Fibroblast of mammary gland (primary cell): ENCODE results near the gene ZNF391.

Experiments used
- DNase-seq: peaks from one replicate; pipeline ENCODE4 v3.0.0-alpha.2; 2010; ENCODE audit warnings: low read depth
- H3K4me3 ChIP-seq: 2 replicates; pipeline ENCODE4 v1.5.1; 2011; ENCODE audit warnings: low read depth, mild to moderate bottlenecking, low read length, moderate library complexity; ENCODE audit not compliant: control insufficient read depth
- TF ChIP-seq, protein P1 (sequence below): conservative IDR thresholded peaks from 2 replicates; pipeline ENCODE4 v1.5.1; 2011; ENCODE audit warnings: low read depth, low read length, inconsistent platforms; ENCODE audit not compliant: control insufficient read depth, insufficient read depth

ZNF391 gene

GRCh38 chr6:27439371-27439770 lies 50.8 kb downstream of the ZNF391 start:
- TF ChIP-seq, protein P1, sequence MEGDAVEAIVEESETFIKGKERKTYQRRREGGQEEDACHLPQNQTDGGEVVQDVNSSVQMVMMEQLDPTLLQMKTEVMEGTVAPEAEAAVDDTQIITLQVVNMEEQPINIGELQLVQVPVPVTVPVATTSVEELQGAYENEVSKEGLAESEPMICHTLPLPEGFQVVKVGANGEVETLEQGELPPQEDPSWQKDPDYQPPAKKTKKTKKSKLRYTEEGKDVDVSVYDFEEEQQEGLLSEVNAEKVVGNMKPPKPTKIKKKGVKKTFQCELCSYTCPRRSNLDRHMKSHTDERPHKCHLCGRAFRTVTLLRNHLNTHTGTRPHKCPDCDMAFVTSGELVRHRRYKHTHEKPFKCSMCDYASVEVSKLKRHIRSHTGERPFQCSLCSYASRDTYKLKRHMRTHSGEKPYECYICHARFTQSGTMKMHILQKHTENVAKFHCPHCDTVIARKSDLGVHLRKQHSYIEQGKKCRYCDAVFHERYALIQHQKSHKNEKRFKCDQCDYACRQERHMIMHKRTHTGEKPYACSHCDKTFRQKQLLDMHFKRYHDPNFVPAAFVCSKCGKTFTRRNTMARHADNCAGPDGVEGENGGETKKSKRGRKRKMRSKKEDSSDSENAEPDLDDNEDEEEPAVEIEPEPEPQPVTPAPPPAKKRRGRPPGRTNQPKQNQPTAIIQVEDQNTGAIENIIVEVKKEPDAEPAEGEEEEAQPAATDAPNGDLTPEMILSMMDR = no peak
- no peak overlapping the region for H3K4me3 ChIP-seq
- DNase-seq = no peak

GRCh38 chr6:27441001-27441400 lies 52.4 kb downstream of the ZNF391 start:
- TF ChIP-seq, protein P1 = no peak
- H3K4me3 ChIP-seq = no peak overlapping the region
- DNase-seq = no peak

GRCh38 chr6:27442932-27443331 lies 54.4 kb downstream of the ZNF391 start:
- H3K4me3 ChIP-seq = no peak overlapping the region
- TF ChIP-seq, protein P1 = no peak
- DNase-seq = no peak

- TF ChIP-seq, protein P1 = no peak
- DNase-seq = no peak
- no peak overlapping the region for H3K4me3 ChIP-seq
These were observed 59.9 kb downstream of the ZNF391 start for GRCh38 chr6:27448456-27448855.

GRCh38 chr6:27451660-27452390 lies 63.3 kb downstream of the ZNF391 start:
- no peak overlapping the region for H3K4me3 ChIP-seq
- TF ChIP-seq, protein P1 = no peak
- no peak for DNase-seq

DNA sequence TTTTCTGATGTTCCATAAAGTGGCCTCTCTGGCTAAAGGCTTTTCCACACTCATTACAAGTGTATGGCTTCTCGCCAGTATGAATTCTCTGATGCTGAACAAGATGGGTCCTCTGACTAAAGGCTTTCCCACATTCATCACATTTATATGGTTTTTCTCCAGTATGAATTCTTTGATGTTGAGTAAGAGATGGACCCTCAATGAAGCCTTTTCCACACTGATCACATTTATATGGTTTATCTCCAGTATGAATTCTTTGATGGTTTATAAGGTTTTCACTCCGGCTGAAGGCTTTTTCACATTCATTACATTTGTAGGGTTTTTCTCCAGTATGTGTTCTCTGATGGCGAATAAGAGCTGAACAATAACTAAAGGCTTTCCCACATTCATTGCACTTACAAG lies 63.9 kb downstream of the ZNF391 start:
- peak; percentile 24 for DNase-seq
- H3K4me3 ChIP-seq = no peak overlapping the region
- TF ChIP-seq, protein P1 = no peak
